ENCODE data around the gene SP3.

SP3 gene

DNA sequence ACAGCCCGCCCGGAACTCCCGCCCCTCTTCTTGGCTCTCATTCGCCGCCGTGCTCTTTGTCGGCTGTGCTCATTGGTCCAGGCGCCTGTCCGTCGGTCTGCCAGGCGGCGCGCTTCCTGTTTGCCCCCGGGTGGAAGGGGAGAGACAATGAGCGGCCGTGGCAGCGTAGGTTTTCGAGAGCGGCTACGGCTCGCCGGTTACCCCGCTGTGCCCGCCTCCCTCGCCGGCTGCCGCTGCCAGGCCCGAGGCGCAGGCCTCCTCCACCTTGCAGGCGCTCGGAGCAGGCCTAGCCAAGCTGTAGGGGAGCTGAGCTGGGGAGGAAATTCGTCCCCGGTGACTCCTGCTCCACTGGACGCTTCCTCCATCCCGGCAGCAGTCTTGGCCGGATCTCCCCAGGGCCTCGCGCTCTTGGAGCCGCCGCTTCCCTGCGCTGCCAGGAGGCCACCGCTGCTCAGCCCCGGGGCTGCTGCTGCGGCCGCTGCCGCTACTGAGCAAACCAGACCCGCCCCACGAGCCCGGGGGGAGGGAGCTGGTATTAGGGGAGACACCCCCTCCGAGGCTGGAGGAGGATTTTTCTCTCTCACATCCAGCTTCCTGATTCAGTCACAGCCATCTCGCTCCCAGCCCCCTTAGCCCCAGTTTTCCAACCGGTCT is at the start of gene SP3:
SP3 (minus strand) TSS at position 2 of the 654 bp plus-strand sequence. CDS start 202 bp downstream, outside the sequence.
- DNase-seq = peak; percentile 94

DNA sequence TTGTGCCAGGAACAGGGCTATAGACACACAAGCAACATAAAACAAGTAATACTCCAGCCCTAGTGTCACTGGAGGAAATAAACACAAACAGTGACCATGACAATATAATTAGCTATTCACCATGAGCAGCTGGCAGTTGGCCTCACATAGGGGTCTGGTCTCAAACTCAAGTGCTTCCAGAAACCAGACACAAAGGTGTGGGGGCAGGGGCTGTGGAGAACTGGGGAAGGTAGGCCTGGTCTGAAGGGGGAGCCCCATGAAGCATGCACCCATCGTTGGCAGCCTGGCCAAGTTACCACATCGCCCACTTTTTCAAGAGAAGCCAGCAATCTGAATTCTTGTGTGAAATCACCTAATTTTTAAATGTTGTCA is 49.5 kb upstream of the SP3 start:
- DNase-seq = peak; percentile 30

DNA sequence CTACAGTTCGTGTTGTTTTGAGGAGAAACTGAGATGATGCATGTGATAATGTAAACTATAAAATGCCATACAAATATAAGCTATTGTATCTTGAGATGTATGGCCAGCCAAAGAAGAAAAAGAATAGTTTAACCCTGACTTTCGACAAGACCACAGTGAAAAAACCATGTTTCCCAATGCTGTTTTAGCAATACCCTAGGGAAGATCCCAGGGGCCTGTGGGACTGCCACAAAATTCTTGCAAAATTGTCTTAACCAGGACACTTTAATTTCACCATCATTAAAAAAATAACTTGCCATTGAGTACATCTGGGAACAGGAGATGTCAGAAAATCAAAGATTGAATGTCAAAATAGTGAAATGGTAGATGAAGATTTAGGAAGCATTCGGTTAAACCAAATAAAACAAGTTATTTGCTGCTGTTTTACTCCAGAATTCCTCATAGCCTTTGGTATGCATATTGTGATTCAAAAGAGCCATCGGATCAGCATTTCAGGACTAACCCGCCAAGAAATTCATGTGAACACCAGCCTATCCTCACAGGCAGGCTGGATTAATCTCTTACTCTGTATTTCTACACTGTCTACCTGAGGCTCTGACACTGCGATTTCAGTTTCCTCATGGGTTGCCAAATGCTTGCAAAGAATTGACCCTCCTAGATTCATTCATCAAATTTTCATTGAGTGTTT is 49.0 kb upstream of the SP3 start:
- no peak for DNase-seq

GRCh38 chr2:174013315-174013751 is 48.2 kb upstream of the SP3 start:
- DNase-seq = no peak

DNA sequence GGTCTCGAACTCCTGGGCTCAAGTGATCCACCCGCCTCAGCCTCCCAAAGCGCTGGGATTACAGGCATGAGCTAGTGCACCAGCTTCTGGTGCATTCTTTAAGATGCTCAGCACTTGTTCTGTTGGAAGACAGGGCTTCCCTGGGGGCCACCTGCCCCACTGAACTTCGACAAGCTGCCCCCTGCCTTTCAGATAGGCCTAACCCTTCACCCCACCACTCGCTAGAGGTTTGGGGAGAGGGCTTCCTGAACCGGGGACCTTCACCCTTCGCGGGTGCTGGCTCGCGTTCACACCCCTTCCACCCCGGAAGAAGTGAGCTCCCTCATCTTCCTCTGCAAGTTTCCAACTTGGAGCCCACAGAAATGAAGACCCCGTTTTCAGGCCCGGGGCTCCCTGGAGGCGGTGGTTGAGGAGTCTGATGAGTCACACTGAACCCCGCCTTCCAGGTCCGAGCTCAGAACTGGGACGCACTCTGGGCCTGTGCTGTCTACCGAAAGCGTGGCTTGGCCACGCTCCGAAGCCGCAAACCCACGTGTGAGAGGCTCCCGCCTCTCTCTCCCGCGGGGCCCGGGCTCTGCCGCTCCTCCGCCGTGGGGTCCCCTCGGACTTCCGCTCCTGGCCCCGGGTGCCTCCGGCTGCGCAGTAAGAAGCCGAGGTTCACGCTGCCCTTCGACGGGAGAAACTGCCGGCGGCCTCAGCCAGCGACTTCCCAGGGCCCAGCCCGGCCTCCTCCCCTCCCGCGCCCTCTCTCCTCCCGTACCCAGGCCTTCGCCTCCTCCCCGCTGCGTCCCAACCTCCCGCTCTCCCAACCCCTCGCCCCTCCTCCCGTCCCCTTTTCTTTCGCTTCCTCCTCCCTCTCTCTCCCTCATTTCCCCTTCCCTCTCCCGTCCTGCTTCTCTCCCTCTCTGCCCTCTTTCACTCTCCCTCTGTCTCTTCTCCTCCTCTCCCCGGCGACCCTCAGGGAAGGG is 47.5 kb upstream of the SP3 start:
- DNase-seq = no peak

DNA sequence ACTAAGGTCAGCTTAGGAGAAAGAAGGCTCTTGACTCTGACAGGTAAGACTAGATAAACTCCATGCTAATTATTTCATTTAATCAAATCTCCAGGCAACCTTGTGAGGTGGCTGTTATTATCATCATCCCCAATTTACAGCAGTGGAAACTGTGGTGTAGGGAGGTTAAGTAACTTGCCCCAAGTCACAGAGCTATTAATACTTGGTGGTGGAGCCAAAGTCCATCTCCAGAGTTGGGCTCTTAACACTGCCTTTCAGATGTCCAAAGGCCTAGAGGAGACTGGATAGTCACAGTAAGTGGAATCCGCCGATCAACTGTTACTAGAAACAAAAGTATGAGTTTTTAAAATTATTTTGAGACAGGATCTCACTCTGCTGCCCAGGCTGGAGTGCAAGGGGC is 46.6 kb upstream of the SP3 start:
- DNase-seq = no peak

- DNase-seq = no peak
Observed at GRCh38 chr2:174011173-174011572, 46.0 kb upstream of the SP3 start.

- DNase-seq = no peak
Observed at GRCh38 chr2:174009488-174010223, 44.5 kb upstream of the SP3 start.

DNA sequence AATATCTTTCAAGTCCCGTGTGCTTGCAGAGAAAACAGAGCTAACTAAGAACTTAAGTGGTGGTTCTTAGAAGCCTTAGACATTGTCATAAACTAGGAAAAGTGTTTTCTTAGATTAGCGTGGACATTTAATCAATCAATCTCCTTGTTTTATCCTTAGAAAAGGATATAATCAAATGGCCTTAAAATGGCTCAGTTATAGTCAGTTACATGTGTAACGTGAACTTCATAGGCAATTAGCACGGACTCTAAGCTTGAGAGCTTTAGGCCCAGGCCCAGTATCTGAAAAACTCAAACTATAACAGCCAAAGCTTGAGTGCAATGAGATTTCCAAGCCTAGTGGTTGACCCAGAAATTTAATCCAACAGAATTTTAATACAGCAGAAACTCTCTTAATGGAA is 43.5 kb upstream of the SP3 start:
- no peak for DNase-seq

DNA sequence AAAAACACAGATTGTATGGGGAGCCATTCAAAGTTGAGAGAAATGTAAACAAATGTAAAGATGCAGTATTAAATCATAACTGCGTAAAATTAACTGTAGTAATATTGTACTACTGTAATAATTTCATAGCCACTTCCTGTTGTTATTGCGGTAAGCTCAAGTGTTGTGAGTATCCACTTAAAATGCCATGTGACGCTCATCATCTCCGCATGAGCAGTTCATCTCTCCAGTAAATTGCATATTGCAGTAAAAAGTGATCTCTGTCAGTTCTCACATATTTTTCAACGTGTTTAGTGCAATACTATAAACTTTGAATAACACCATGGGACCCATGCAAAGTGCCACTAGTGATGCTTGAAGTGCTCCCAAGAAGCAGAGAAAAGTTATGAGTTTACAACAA is 41.8 kb upstream of the SP3 start:
- peak; percentile 55 for DNase-seq

GRCh38 chr2:174005801-174006419 is 40.7 kb upstream of the SP3 start:
- no peak for DNase-seq

DNA sequence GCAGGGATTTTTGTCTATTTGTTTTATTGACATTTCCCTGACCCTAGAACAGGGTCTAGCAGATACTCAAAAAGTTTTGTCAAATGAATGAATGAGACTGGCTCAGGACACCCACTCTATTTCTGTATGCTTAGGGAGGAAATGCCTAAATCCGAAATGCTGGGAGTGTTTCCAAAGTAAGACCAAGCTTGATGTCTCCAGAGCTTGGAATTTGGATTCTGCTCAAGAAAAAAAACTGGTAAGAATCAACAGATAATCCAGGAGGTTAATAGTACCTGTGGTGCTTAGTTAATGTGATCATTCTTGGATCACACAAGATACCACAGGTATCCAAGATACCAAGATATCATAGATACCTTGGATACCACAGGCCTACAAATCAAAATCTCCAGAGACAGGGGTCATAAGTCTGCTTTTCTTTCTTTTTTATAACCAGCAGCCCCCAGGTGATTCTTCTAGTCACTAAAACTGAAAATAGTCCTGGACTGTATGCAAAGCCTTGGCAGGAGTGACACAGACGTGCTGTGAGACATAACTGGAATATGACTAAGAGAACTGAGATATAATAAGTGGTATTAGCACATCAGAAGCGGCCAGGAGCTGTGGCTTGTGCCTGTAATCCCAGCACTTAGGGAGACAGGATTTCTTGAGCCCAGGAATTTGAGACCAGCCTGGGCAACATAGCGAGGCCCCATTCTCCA is 39.9 kb upstream of the SP3 start:
- DNase-seq = no peak

DNA sequence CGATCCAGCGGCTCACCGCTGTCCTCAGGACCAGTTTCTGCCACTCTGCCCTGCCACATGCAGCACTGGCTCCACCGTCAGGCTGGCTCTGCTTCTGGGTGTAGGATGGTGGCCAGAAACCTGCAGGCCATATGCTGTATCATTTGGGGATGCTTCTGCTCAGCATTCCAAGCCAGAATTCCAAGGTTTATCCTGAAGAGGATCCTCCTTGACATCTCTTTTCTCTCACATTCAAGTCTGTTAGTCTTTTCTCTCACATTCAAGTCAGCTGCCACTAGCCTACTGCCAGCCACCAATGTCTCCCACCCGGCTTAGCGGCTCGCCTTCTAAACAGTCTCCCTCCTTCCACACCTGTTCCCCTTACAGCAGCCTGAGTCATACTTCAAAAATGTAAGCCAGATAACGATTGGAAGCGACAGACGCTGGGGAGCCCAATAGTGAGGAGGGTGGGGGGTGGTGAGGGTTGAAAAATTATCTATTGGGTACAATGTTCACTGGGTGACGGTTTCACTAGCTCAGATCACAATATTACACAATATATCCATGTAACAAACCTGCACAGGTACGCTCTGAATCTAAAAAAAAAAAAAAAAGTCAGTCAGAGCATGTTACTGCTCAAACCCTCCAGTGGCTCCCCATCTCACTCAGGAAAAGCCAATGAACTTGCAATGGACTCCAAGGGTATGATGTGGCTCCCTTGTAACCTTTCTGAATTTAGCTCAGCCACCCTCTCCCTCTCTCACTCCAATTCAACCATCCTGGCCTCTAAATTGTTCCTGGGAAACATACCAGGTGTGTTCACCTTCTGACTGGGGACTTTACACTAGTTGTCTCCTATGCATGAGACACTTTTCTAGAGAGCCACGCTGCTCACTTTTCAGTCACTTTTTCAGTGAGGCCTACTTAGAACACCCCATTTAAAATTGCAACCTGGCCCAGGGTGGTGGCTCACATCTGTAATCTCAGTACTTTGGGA is 38.8 kb upstream of the SP3 start:
- DNase-seq = no peak

DNA sequence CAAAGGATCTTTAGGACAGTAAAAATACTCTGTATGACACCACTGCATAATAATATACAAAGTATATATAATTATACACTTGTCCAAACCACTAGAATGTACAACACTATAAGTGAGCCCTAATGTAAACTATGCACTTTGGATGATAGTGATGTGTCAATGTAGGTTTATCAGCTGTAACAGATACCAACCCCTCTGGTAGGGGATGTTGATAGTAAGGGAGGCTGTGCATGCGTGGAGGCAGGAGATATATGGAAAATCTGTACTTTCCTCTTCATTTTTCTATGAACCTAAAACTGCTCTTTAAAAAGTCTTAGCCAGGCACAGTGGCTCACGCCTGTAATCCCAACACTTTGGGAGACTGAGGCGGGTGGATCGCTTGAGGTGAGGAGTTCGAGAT is 37.5 kb upstream of the SP3 start:
- no peak for DNase-seq

DNA sequence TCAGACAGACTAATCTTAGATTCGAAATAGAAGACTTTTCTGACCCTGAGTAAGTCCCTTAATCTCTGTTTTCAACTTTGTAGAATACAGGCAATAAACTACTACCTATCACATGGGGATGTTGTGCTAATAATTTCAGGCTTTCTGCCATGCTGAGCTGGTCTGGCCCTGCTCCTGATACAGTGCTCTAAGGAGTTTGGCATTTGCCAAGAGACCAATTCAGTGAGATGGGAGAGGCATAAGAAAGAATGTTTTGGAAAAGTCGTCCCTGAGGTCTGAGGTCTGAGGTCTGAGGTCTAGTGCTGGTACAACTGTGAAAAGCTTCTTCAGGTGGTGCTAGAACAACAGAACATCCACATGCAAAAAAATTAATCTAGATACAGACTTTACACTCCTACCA is 35.9 kb upstream of the SP3 start:
- no peak for DNase-seq

- no peak for DNase-seq
Observed at GRCh38 chr2:173999724-174000123, 34.6 kb upstream of the SP3 start.

- DNase-seq = no peak
Observed at GRCh38 chr2:173999272-173999671, 34.1 kb upstream of the SP3 start.

GRCh38 chr2:173998386-173998785 is 33.2 kb upstream of the SP3 start:
- no peak for DNase-seq

GRCh38 chr2:173997753-173998152 is 32.6 kb upstream of the SP3 start:
- no peak for DNase-seq

- DNase-seq = no peak
Observed at GRCh38 chr2:173997269-173997668, 32.1 kb upstream of the SP3 start.

GRCh38 chr2:173996766-173997165 is 31.6 kb upstream of the SP3 start:
- DNase-seq = no peak
